DND-41 (cell line): ENCODE results near the gene ZNF283.
A peak's percentile ranks its signal among the peaks of the same experiment; 100 is the strongest.

Source experiments
- ATAC-seq: fragments of 200-7000 bp; cut with Tn5 transposase; 3 replicates; pipeline ENCODE4 v1.9.1; 2021; ENCODE audit warnings: low read depth; ENCODE audit not compliant: insufficient read depth
- DNase-seq: peaks from one replicate; pipeline ENCODE4 v3.0.0-alpha.2; 2020
- H2AFZ ChIP-seq: 2 replicates; pipeline ENCODE4 v1.6.0; 2012; ENCODE audit warnings: low read depth, low read length
- H3K27ac ChIP-seq: 2 replicates; pipeline ENCODE4 v1.5.1; 2012; ENCODE audit warnings: low read length, inconsistent platforms
- H3K27me3 ChIP-seq: fragments of 200-600 bp; sonication (generic); 2 replicates; pipeline ENCODE4 v1.6.0; 2012; ENCODE audit warnings: low read length, mild to moderate bottlenecking, inconsistent platforms; ENCODE audit not compliant: insufficient read depth, poor library complexity
- H3K36me3 ChIP-seq: 2 replicates; pipeline ENCODE4 v1.5.1; 2012; ENCODE audit warnings: low read length, inconsistent platforms; ENCODE audit not compliant: insufficient read depth
- H3K4me1 ChIP-seq: 2 replicates; pipeline ENCODE4 v1.5.1; 2012; ENCODE audit warnings: mild to moderate bottlenecking, low read length; ENCODE audit not compliant: insufficient read depth
- H3K4me2 ChIP-seq: 2 replicates; pipeline ENCODE4 v1.6.0; 2012; ENCODE audit warnings: mild to moderate bottlenecking, moderate library complexity, low read length, inconsistent platforms; ENCODE audit not compliant: insufficient read depth
- H3K4me3 ChIP-seq, 2 experiments: fragments of 200-600 bp in 1 of 2; shearing (Covaris generic) in 1 of 2; 2 replicates each; pipeline ENCODE4 v1.5.1; 2012 to 2016; ENCODE audit warnings: inconsistent platforms in 2 of 2, low read length in 2 of 2, mild to moderate bottlenecking in 2 of 2, low read depth in 1 of 2, moderate library complexity in 1 of 2
- H3K79me2 ChIP-seq: 2 replicates; pipeline ENCODE4 v1.6.0; 2012; ENCODE audit warnings: low read length, inconsistent platforms; ENCODE audit not compliant: insufficient read depth
- H3K9ac ChIP-seq: 2 replicates; pipeline ENCODE4 v1.6.0; 2012; ENCODE audit warnings: low read depth, mild to moderate bottlenecking, inconsistent platforms, low read length, moderate library complexity
- H3K9me3 ChIP-seq: 2 replicates; pipeline ENCODE4 v1.5.1; 2012; ENCODE audit warnings: low read length, moderate library complexity, mild to moderate bottlenecking, inconsistent platforms; ENCODE audit not compliant: insufficient read depth, severe bottlenecking
- H4K20me1 ChIP-seq: 2 replicates; pipeline ENCODE4 v1.6.0; 2012; ENCODE audit warnings: low read length; ENCODE audit not compliant: insufficient read depth
- EZH2 ChIP-seq: IDR thresholded peaks from 3 replicates; pipeline ENCODE4 v1.6.1; 2012; ENCODE audit warnings: borderline replicate concordance, low read depth, mild to moderate bottlenecking, moderate library complexity, low read length, inconsistent platforms; ENCODE audit not compliant: severe bottlenecking
- TF ChIP-seq, protein P1 (sequence below): IDR thresholded peaks from 2 replicates; pipeline ENCODE4 v1.5.1; 2012; ENCODE audit warnings: borderline replicate concordance, low read length, moderate library complexity, mild to moderate bottlenecking; ENCODE audit not compliant: poor library complexity, severe bottlenecking; ENCODE audit errors: extremely low read depth

ZNF283 gene

GRCh38 chr19:43782311-43782660 is 44.8 kb upstream of the ZNF283 start:
- ATAC-seq (no peak), DNase-seq (no peak)
- Histone ChIP-seq H3K4me1 (peaks cover 46% of the 10 kb centered on the region), H3K79me2 (no peaks in the 10 kb centered on the region), H3K9ac (no peak overlapping the region), H3K36me3 (no peaks in the 10 kb centered on the region), H3K9me3 (no peaks in the 10 kb centered on the region), H4K20me1 (no peaks in the 10 kb centered on the region), H3K27ac (no peak overlapping the region), H2AFZ (no peak overlapping the region), H3K4me2 (no peak overlapping the region), H3K27me3 (no peaks in the 10 kb centered on the region), H3K4me3 (no peak overlapping the region)
- no peak for TF ChIP-seq EZH2
- TF ChIP-seq, protein P1, sequence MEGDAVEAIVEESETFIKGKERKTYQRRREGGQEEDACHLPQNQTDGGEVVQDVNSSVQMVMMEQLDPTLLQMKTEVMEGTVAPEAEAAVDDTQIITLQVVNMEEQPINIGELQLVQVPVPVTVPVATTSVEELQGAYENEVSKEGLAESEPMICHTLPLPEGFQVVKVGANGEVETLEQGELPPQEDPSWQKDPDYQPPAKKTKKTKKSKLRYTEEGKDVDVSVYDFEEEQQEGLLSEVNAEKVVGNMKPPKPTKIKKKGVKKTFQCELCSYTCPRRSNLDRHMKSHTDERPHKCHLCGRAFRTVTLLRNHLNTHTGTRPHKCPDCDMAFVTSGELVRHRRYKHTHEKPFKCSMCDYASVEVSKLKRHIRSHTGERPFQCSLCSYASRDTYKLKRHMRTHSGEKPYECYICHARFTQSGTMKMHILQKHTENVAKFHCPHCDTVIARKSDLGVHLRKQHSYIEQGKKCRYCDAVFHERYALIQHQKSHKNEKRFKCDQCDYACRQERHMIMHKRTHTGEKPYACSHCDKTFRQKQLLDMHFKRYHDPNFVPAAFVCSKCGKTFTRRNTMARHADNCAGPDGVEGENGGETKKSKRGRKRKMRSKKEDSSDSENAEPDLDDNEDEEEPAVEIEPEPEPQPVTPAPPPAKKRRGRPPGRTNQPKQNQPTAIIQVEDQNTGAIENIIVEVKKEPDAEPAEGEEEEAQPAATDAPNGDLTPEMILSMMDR, result no peak

- no peak overlapping the region for H3K4me3 ChIP-seq
Measured at GRCh38 chr19:43782689-43783231, 44.4 kb upstream of the ZNF283 start.

DNA sequence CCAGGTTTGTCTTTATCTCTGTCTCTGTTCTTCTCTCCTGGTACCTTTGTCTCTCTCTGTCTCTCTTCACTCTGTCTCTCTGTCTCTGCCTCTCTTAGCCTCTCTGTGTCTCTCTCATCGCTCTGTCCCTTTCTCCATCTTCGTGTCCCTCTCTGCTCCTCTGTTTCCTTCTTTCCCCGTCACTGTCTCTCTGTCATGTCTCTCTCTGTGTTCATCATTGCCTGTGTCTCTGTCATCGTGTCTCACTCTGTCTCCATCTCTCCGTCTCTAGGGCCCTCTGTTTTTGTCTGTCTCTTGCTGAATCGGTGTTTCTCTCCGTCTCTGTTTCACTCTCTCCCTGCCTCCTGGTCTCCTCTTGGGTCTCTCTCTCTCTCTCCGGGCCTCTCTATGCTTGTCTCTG is 43.5 kb upstream of the ZNF283 start:
- no peaks in the 10 kb centered on the region for H3K79me2 ChIP-seq
- no peaks in the 10 kb centered on the region for H3K27me3 ChIP-seq
- H3K4me1 ChIP-seq, result peaks cover 33% of the 10 kb centered on the region
- peak overlapping the region; percentile 65 for H3K4me2 ChIP-seq
- H3K27ac ChIP-seq, result peak overlapping the region; percentile 92
- DNase-seq, result no peak
- no peak overlapping the region for H3K4me3 ChIP-seq
- peak overlapping the region; percentile 88 for H2AFZ ChIP-seq
- TF ChIP-seq EZH2, result no peak
- TF ChIP-seq, protein P1, result no peak
- ATAC-seq, result no peak
- no peaks in the 10 kb centered on the region for H3K9me3 ChIP-seq
- H3K9ac ChIP-seq, result peak overlapping the region; percentile 54
- no peaks in the 10 kb centered on the region for H3K36me3 ChIP-seq
- H4K20me1 ChIP-seq, result no peaks in the 10 kb centered on the region

More at GRCh38 chr19:43782689-43783231, 44.4 kb upstream of the ZNF283 start:
- DNase-seq, result no peak
- no peaks in the 10 kb centered on the region for H3K9me3 ChIP-seq
- H3K4me2 ChIP-seq, result no peak overlapping the region
- no peak overlapping the region for H3K27ac ChIP-seq
- no peaks in the 10 kb centered on the region for H3K79me2 ChIP-seq
- peaks cover 42% of the 10 kb centered on the region for H3K4me1 ChIP-seq
- no peak for ATAC-seq
- no peak overlapping the region for H2AFZ ChIP-seq
- no peaks in the 10 kb centered on the region for H4K20me1 ChIP-seq
- no peaks in the 10 kb centered on the region for H3K27me3 ChIP-seq
- no peak overlapping the region for H3K9ac ChIP-seq
- no peak for TF ChIP-seq EZH2
- TF ChIP-seq, protein P1, result no peak
- H3K36me3 ChIP-seq, result no peaks in the 10 kb centered on the region
